CD14-positive monocyte (primary cell): ENCODE results near the gene LAMB1. TPM values are rescaled to one million over a fixed set of nuclear protein-coding genes. Genes with fewer than 3 reads are reported as not detected.

Experiments
- DNase-seq, 3 donors: peaks; one replicate each; pipeline ENCODE4 v3.0.0-alpha.2; 2011 to 2022
- H2AFZ ChIP-seq: 2 replicates; pipeline ENCODE4 v1.6.0; 2012; ENCODE audit warnings: mild to moderate bottlenecking, low read depth, low read length, inconsistent platforms; ENCODE audit not compliant: insufficient read depth, poor library complexity, severe bottlenecking
- H3K27ac ChIP-seq, 2 donors: 1 replicate in 1 of 2; 2 replicates in 1 of 2; pipeline ENCODE4 v1.5.1; 2012 to 2013; ENCODE audit warnings: low read length in 2 of 2, control low read depth in 1 of 2, inconsistent platforms in 1 of 2, low read depth in 1 of 2, mild to moderate bottlenecking in 1 of 2
- H3K27me3 ChIP-seq, 2 donors: one replicate each; pipeline versions ENCODE4 v1.6.0 to v1.6.1; 2011 to 2013; ENCODE audit warnings: low read length in 2 of 2; ENCODE audit not compliant: control insufficient read depth in 2 of 2, insufficient read depth in 2 of 2
- H3K36me3 ChIP-seq, 2 donors: replicated peaks in 1 of 2; 1 replicate in 1 of 2; 2 replicates in 1 of 2; pipeline versions ENCODE4 v1.5.1 to v1.6.1; 2012 to 2013; ENCODE audit warnings: low read length in 2 of 2, control low read depth in 1 of 2, inconsistent platforms in 1 of 2, mild to moderate bottlenecking in 1 of 2; ENCODE audit not compliant: insufficient read depth in 2 of 2, control insufficient read depth in 1 of 2
- H3K4me1 ChIP-seq, 2 donors: 1 replicate in 1 of 2; 2 replicates in 1 of 2; pipeline versions ENCODE4 v1.5.1 to v1.6.1; 2012 to 2013; ENCODE audit warnings: low read length in 2 of 2, control low read depth in 1 of 2, inconsistent platforms in 1 of 2, mild to moderate bottlenecking in 1 of 2, moderate library complexity in 1 of 2; ENCODE audit not compliant: insufficient read depth in 2 of 2, control insufficient read depth in 1 of 2
- H3K4me2 ChIP-seq: replicated peaks from 2 replicates; pipeline ENCODE3; 2012; ENCODE audit warnings: low read length, moderate library complexity, mild to moderate bottlenecking; ENCODE audit not compliant: poor library complexity, severe bottlenecking; ENCODE audit errors: extremely low read depth
- H3K4me3 ChIP-seq, 3 experiments: fragments of 200-600 bp in 1 of 3; sonication (generic) in 1 of 3; replicated peaks in 1 of 3; 1 replicate in 2 of 3; 2 replicates in 1 of 3; pipeline ENCODE4 v1.5.1; 2011 to 2013; ENCODE audit warnings: low read length in 3 of 3, mild to moderate bottlenecking in 3 of 3, control low read depth in 2 of 3, low read depth in 2 of 3, inconsistent platforms in 1 of 3, moderate library complexity in 1 of 3
- H3K79me2 ChIP-seq: 2 replicates; pipeline ENCODE4 v1.6.0; 2012; ENCODE audit warnings: mild to moderate bottlenecking, control low read depth, inconsistent platforms, low read length, moderate library complexity; ENCODE audit not compliant: insufficient read depth
- H3K9ac ChIP-seq: 2 replicates; pipeline ENCODE4 v1.6.0; 2017; ENCODE audit warnings: low read length, mild to moderate bottlenecking; ENCODE audit not compliant: insufficient read depth, poor library complexity, severe bottlenecking
- H3K9me3 ChIP-seq, 2 donors: replicated peaks in 1 of 2; 1 replicate in 1 of 2; 2 replicates in 1 of 2; pipeline versions ENCODE4 v1.5.1 to v1.6.1; 2012 to 2013; ENCODE audit warnings: low read length in 2 of 2, control low read depth in 1 of 2; ENCODE audit not compliant: control insufficient read depth in 1 of 2, insufficient read depth in 1 of 2
- H4K20me1 ChIP-seq: 2 replicates; pipeline ENCODE4 v1.6.0; 2012; ENCODE audit warnings: mild to moderate bottlenecking, low read length, control low read depth, moderate library complexity; ENCODE audit not compliant: insufficient read depth
- H3K27ac Mint-ChIP-seq, 7 donors: one replicate each; pipeline ENCODE4 v1.8.0; 2020; ENCODE audit warnings: mild to moderate bottlenecking in 7 of 7, mixed read lengths in 7 of 7, moderate library complexity in 6 of 7, inconsistent platforms in 2 of 7
- H3K27me3 Mint-ChIP-seq, 3 donors: one replicate each; pipeline ENCODE4 v1.8.0; 2021 to 2022; ENCODE audit warnings: low read depth in 3 of 3, mild to moderate bottlenecking in 3 of 3, mixed read lengths in 3 of 3, moderate library complexity in 3 of 3, inconsistent platforms in 1 of 3
- H3K36me3 Mint-ChIP-seq, 2 donors: one replicate each; pipeline ENCODE4 v1.8.0; 2020; ENCODE audit warnings: mixed read lengths in 2 of 2, inconsistent platforms in 1 of 2, mild to moderate bottlenecking in 1 of 2
- H3K4me1 Mint-ChIP-seq: one replicate; pipeline ENCODE4 v1.8.0; 2020; ENCODE audit warnings: mild to moderate bottlenecking, mixed read lengths
- H3K4me3 Mint-ChIP-seq, 2 donors: one replicate each; pipeline ENCODE4 v1.8.0; 2020; ENCODE audit warnings: mild to moderate bottlenecking in 2 of 2, mixed read lengths in 2 of 2, moderate library complexity in 1 of 2
- H3K9me3 Mint-ChIP-seq, 7 donors: one replicate each; pipeline ENCODE4 v1.8.0; 2020 to 2022; ENCODE audit warnings: mixed read lengths in 7 of 7, mild to moderate bottlenecking in 6 of 7, moderate library complexity in 6 of 7, inconsistent platforms in 2 of 7
- WGBS: methylation state at CpG from one replicate; pipeline ENCODE4 v1.1.5; 2013; ENCODE audit warnings: missing lambda C conversion rate; ENCODE audit not compliant: insufficient coverage; 5-methylcytosine and 5-hydroxymethylcytosine counted together
- intact Hi-C, 2 donors: fragments of 100-400 bp; cut with micrococcal nuclease; formaldehyde crosslinking; loops; one replicate each; pipeline versions ENCODE4 v1.15.0 to v1.15.1; 2023
- polyA plus RNA-seq, 3 donors: library from polyadenylated mRNA; depleted of rRNA in 1 of 3; unstranded in 2 of 3; stranded (reverse) in 1 of 3; fragments of 300-500 nt in 2 of 3; fragments of >200 nt in 1 of 3; fragmentation: Illumina TruSeq in 2 of 3; gene quantifications; 1 replicate in 2 of 3; 2 replicates in 1 of 3; pipeline ENCODE4 v1.2.3, GENCODE V29; 2012 to 2021
- TF ChIP-seq, protein P1 (sequence below): fragments of 200-600 bp; IDR thresholded peaks from one replicate; pipeline ENCODE4 v1.8.0; 2022; ENCODE audit warnings: antibody characterized with exemption, mild to moderate bottlenecking

Gene LAMB1
- polyA plus RNA-seq, 3 donors = 0.42 TPM; not detected in 2

DNA sequence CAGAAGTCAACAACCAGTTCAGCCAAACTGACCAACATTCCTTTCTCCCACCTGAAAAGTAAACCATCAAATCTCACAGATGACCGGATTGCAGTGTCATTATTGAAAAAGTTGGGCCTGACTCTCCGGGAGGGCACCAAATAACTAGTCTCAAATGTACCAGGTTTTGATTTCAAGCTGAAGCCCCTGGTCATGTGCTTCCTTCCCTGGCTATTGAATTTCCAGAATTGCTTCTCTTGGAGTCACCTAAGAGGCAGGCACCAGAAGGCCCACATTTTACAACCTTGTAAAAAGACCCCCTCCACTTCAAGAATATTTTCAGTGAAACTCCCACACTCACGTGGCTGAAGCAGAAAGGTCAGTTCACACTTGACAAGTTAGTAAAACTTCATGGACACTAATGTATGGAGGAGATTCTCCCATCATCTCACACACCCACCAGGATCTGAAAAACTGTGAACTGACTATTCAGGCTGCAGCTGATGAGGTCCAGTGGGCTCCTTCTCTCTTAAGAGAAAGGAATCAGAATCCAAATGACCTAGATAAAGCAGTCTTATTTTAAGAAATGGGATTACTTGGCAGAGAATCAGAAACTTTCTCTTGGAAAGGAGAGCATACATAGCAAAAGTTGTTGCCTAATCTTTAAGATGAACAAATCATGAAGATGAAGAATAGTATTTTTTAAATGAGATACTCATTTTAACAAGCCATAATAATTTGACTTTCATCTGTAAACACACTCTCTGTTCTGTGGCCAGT, 58.4 kb downstream of the LAMB1 start:
- WGBS = 90% methylated on average over 2 of the region's 3 CpGs
- Histone ChIP-seq H3K36me3 (peaks cover 6 to 15% of the 10 kb centered on the region in 2 donors), H4K20me1 (no peaks in the 10 kb centered on the region), H3K27ac (no peak overlapping the region), H3K4me2 (no peak overlapping the region), H3K9ac (no peak overlapping the region), H2AFZ (no peak overlapping the region), H3K9me3 (no peaks in the 10 kb centered on the region), H3K79me2 (no peaks in the 10 kb centered on the region), H3K4me3 (no peak overlapping the region), H3K27me3 (no peaks in the 10 kb centered on the region), H3K4me1 (no peaks in the 10 kb centered on the region)
- TF ChIP-seq, protein P1, sequence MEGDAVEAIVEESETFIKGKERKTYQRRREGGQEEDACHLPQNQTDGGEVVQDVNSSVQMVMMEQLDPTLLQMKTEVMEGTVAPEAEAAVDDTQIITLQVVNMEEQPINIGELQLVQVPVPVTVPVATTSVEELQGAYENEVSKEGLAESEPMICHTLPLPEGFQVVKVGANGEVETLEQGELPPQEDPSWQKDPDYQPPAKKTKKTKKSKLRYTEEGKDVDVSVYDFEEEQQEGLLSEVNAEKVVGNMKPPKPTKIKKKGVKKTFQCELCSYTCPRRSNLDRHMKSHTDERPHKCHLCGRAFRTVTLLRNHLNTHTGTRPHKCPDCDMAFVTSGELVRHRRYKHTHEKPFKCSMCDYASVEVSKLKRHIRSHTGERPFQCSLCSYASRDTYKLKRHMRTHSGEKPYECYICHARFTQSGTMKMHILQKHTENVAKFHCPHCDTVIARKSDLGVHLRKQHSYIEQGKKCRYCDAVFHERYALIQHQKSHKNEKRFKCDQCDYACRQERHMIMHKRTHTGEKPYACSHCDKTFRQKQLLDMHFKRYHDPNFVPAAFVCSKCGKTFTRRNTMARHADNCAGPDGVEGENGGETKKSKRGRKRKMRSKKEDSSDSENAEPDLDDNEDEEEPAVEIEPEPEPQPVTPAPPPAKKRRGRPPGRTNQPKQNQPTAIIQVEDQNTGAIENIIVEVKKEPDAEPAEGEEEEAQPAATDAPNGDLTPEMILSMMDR = no peak
- H3K4me1 Mint-ChIP-seq = no peaks in the 10 kb centered on the region
- intact Hi-C loops = no loop called here
- H3K27ac Mint-ChIP-seq = no peak overlapping the region
- no peak for DNase-seq
- peaks cover 10% of the 10 kb centered on the region in 2 donors for H3K36me3 Mint-ChIP-seq
- peaks cover 0 to 1% (median 0%) of the 10 kb centered on the region in 7 donors for H3K9me3 Mint-ChIP-seq
- H3K4me3 Mint-ChIP-seq = no peak overlapping the region
- peaks cover 0 to 2% (median 0%) of the 10 kb centered on the region in 3 donors for H3K27me3 Mint-ChIP-seq

DNA sequence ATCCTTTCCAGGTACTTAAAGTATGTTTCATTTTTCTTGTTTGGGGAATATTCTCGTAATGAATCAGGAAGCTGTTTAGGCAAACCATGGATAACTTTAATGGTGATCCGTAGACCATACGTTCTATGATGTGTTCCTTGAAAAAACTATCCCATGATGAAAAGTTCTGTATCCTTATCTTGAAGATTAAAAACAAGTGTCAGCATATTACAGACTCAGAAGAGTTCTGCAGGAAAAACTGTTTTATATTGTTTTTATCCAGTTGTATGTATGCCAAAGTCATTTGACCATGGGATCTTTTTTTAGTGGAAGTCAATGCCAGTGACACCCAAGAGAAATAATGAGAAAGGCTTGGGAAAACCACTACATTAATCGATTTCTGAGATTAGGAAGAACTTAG, 59.9 kb downstream of the LAMB1 start:
- Histone ChIP-seq H3K9me3 (no peaks in the 10 kb centered on the region), H3K36me3 (peaks cover 6 to 16% of the 10 kb centered on the region in 2 donors), H3K9ac (no peak overlapping the region), H4K20me1 (no peaks in the 10 kb centered on the region), H3K4me2 (no peak overlapping the region), H3K27me3 (no peaks in the 10 kb centered on the region), H2AFZ (no peak overlapping the region), H3K4me1 (no peaks in the 10 kb centered on the region), H3K4me3 (no peak overlapping the region), H3K79me2 (no peaks in the 10 kb centered on the region), H3K27ac (no peak overlapping the region)
- no peak for DNase-seq
- H3K4me1 Mint-ChIP-seq = no peaks in the 10 kb centered on the region
- peaks cover 12% of the 10 kb centered on the region in 2 donors for H3K36me3 Mint-ChIP-seq
- H3K4me3 Mint-ChIP-seq = no peak overlapping the region
- intact Hi-C loops = no loop called here
- H3K27ac Mint-ChIP-seq = no peak overlapping the region
- H3K27me3 Mint-ChIP-seq = peaks cover 0 to 2% (median 0%) of the 10 kb centered on the region in 3 donors
- TF ChIP-seq, protein P1 = no peak
- peaks cover 0 to 1% (median 0%) of the 10 kb centered on the region in 7 donors for H3K9me3 Mint-ChIP-seq
- WGBS = 100% methylated on average over 2 of the region's 4 CpGs
